SK-N-MC (cell line): ENCODE data around the gene HS3ST2.

Experiments
- EZH2 ChIP-seq: fragments of 200-600 bp; sonication (generic); IDR thresholded peaks from one replicate; pipeline ENCODE4 v1.6.1; 2017; ENCODE audit warnings: antibody characterized with exemption
- POLR2AphosphoS5 ChIP-seq: IDR thresholded peaks from 2 replicates; pipeline ENCODE4 v1.6.1; 2012; ENCODE audit warnings: mild to moderate bottlenecking, low read depth, low read length, borderline replicate concordance

GRCh38 chr16:22847100-22847499 lies 33.1 kb downstream of the HS3ST2 start:
- TF ChIP-seq EZH2, result no peak
- TF ChIP-seq POLR2AphosphoS5, result no peak
